MM.1S (cell line): ENCODE data around the gene RAB9B.

Experiments used
- EZH2 ChIP-seq: fragments of 300-600 bp; sonication (generic); optimal IDR thresholded peaks from 2 replicates; pipeline ENCODE3; 2017; ENCODE audit warnings: low read depth, mild to moderate bottlenecking, antibody characterized with exemption, low read length, mixed read lengths
- EZH2phosphoT487 ChIP-seq: fragments of 300-600 bp; sonication (generic); IDR thresholded peaks from 2 replicates; pipeline ENCODE4 v1.6.1; 2018; ENCODE audit warnings: antibody characterized with exemption, low read length
- TF ChIP-seq, protein P1 (sequence below): fragments of 300-600 bp; sonication (generic); IDR thresholded peaks from 2 replicates; pipeline ENCODE4 v1.5.1; 2016; ENCODE audit warnings: antibody characterized with exemption, low read length, mixed read lengths

DNA sequence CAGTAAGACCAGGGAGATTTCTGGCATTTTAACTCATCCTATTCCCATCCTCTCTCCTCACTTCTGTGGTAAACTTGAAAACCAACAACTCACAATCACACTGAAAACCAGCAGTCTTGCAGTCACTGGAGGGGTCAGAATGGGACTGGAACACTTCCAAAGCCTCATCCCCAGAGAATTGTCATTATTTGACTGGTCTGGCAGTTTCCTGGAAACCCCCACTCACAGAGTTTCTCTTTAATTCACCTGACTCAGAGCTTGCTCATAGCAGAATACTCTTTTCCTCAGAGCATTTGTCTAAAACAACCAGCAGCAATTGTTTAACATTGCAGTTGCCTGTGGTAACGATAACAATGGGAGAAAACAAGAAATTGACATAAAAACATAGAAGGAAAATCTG lies 7.3 kb upstream of the RAB9B start:
- TF ChIP-seq, protein P1, sequence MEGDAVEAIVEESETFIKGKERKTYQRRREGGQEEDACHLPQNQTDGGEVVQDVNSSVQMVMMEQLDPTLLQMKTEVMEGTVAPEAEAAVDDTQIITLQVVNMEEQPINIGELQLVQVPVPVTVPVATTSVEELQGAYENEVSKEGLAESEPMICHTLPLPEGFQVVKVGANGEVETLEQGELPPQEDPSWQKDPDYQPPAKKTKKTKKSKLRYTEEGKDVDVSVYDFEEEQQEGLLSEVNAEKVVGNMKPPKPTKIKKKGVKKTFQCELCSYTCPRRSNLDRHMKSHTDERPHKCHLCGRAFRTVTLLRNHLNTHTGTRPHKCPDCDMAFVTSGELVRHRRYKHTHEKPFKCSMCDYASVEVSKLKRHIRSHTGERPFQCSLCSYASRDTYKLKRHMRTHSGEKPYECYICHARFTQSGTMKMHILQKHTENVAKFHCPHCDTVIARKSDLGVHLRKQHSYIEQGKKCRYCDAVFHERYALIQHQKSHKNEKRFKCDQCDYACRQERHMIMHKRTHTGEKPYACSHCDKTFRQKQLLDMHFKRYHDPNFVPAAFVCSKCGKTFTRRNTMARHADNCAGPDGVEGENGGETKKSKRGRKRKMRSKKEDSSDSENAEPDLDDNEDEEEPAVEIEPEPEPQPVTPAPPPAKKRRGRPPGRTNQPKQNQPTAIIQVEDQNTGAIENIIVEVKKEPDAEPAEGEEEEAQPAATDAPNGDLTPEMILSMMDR = no peak
- no peak for TF ChIP-seq EZH2phosphoT487
- TF ChIP-seq EZH2 = no peak
